ENCODE data around the gene HIVEP2. TPM values are rescaled to one million over a fixed set of nuclear protein-coding genes. Genes with fewer than 3 reads are reported as not detected.

The HIVEP2 gene
- total and polyA plus RNA-seq, 2 donors from 2014 or later, result 2.4 to 26.0 TPM

DNA sequence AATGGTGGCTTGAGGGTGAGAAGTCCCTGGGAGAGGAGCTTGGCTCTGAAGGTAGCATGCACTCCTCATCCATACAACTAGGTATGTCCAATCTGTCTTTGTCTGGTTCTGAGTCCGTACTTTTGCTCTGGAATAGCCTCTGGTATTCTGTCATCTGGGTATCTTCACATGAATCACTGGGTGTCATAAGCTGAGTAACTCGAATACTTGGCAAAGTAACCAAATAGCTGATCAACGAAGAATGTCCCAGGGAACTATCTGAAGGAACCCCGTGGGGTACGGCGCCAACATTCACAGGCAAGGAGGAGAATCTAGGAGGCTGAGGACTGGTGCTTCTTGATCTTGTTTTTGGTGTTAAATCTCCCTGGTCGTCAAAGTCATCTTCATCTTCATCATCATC lies 184.8 kb downstream of the HIVEP2 start:
- no peaks in the 10 kb centered on the region for H3K4me1 ChIP-seq (ENCODE audit: control insufficient read depth in 2 of 3, insufficient read depth in 2 of 3, low read depth in 1 of 3, low read length in 3 of 3)
- no peaks in the 10 kb centered on the region for H3K27me3 ChIP-seq (ENCODE audit: control insufficient read depth, insufficient read depth, low read length)
- no peaks in the 10 kb centered on the region for H3K9me3 ChIP-seq (ENCODE audit: control insufficient read depth in 2 of 3, insufficient read depth in 1 of 3, low read length in 3 of 3)
- no peak overlapping the region for H3K9ac ChIP-seq (ENCODE audit: low read length in 3 of 3)
- H3K4me3 ChIP-seq (ENCODE audit: low read length in 3 of 3), result no peak overlapping the region
- DNase-seq (no peak), FAIRE-seq (no peak)
- intact Hi-C loops (cut with DNase I), result no loop called here
- TF ChIP-seq, protein P1, sequence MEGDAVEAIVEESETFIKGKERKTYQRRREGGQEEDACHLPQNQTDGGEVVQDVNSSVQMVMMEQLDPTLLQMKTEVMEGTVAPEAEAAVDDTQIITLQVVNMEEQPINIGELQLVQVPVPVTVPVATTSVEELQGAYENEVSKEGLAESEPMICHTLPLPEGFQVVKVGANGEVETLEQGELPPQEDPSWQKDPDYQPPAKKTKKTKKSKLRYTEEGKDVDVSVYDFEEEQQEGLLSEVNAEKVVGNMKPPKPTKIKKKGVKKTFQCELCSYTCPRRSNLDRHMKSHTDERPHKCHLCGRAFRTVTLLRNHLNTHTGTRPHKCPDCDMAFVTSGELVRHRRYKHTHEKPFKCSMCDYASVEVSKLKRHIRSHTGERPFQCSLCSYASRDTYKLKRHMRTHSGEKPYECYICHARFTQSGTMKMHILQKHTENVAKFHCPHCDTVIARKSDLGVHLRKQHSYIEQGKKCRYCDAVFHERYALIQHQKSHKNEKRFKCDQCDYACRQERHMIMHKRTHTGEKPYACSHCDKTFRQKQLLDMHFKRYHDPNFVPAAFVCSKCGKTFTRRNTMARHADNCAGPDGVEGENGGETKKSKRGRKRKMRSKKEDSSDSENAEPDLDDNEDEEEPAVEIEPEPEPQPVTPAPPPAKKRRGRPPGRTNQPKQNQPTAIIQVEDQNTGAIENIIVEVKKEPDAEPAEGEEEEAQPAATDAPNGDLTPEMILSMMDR (IDR thresholded peaks at IDR 0.05; ENCODE audit: borderline replicate concordance, extremely low read depth, insufficient read depth), result no peak
- no peak overlapping the region for H3K27ac ChIP-seq (ENCODE audit: low read depth in 2 of 2, low read length in 2 of 2)
- H3K36me3 ChIP-seq (ENCODE audit: control insufficient read depth in 2 of 3, insufficient read depth in 3 of 3, low read length in 3 of 3), result peaks cover 0 to 16% (median 15%) of the 10 kb centered on the region in 3 donors

DNA sequence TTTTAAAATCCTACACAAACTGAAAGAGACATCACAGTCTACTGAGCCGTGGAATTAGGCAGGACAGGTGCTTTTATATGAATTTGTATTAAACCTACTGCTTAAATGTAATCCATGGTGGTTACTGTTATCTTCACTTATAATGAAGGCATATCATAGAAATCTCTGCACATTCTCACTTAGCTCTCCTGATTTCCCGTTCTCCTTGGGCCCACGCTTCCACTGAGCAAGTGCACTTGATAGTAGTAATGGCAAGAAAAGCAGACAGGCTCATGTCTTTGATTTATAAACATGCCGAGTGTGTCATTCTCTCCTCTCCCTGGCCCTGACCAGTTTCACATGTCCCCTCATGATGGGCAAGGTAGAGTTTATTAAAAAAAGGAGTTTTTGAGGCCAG lies 186.3 kb downstream of the HIVEP2 start:
- intact Hi-C loops (cut with DNase I), result no loop called here
- Histone ChIP-seq H3K27me3 (ENCODE audit: control insufficient read depth, insufficient read depth, low read length) (no peaks in the 10 kb centered on the region), H3K9me3 (ENCODE audit: control insufficient read depth in 2 of 3, insufficient read depth in 1 of 3, low read length in 3 of 3) (no peaks in the 10 kb centered on the region), H3K4me1 (ENCODE audit: control insufficient read depth in 2 of 3, insufficient read depth in 2 of 3, low read depth in 1 of 3, low read length in 3 of 3) (no peaks in the 10 kb centered on the region), H3K9ac (ENCODE audit: low read length in 3 of 3) (no peak overlapping the region), H3K4me3 (ENCODE audit: low read length in 3 of 3) (no peak overlapping the region), H3K27ac (ENCODE audit: low read depth in 2 of 2, low read length in 2 of 2) (no peak overlapping the region), H3K36me3 (ENCODE audit: control insufficient read depth in 2 of 3, insufficient read depth in 3 of 3, low read length in 3 of 3) (peaks cover 0 to 16% (median 15%) of the 10 kb centered on the region in 3 donors)
- DNase-seq (no peak), FAIRE-seq (no peak)
- TF ChIP-seq, protein P1 (IDR thresholded peaks at IDR 0.05; ENCODE audit: borderline replicate concordance, extremely low read depth, insufficient read depth), result no peak

DNA sequence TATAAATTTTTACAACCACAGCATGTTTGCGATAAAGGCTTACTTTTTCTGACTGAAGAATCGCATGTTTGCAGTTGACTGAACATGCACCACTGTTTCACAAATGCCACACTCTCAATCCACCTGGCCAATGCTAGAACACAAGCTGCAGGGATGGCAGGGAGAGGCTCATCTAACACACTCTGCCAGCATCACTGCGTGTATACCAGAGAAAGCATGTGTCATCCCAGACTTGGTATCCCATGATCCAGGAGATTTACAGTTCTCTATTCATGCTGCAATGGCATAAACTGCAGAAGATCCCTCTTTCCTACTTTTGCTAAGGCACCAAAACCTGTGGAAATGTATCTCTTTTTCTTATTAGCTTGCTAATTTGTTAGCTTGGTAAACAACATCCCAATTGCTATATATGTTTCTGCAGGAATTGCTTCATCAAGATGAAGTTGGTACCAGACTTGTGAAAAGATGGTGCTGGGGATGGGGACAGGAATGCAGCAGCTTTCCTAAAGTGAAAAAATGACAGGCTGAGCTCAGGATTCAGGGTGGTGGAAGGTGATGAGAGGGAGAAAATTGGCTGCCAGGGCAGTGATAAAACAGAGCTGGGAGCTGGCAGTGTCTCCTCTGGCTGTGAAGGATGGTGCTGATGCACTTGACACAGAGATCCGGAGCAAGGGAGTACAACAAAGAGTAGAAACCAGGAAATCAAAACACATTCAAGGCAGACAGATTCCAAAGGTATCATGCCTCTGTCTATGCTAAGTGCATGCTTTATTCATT lies 186.9 kb downstream of the HIVEP2 start:
- no peak overlapping the region for H3K4me3 ChIP-seq (ENCODE audit: low read length in 3 of 3)
- TF ChIP-seq, protein P1 (IDR thresholded peaks at IDR 0.05; ENCODE audit: borderline replicate concordance, extremely low read depth, insufficient read depth), result no peak
- no peaks in the 10 kb centered on the region for H3K27me3 ChIP-seq (ENCODE audit: control insufficient read depth, insufficient read depth, low read length)
- no peaks in the 10 kb centered on the region for H3K9me3 ChIP-seq (ENCODE audit: control insufficient read depth in 2 of 3, insufficient read depth in 1 of 3, low read length in 3 of 3)
- H3K27ac ChIP-seq (ENCODE audit: low read depth in 2 of 2, low read length in 2 of 2), result no peak overlapping the region
- no peak overlapping the region for H3K9ac ChIP-seq (ENCODE audit: low read length in 3 of 3)
- peaks cover 0 to 19% (median 15%) of the 10 kb centered on the region in 3 donors for H3K36me3 ChIP-seq (ENCODE audit: control insufficient read depth in 2 of 3, insufficient read depth in 3 of 3, low read length in 3 of 3)
- no peak for FAIRE-seq
- H3K4me1 ChIP-seq (ENCODE audit: control insufficient read depth in 2 of 3, insufficient read depth in 2 of 3, low read depth in 1 of 3, low read length in 3 of 3), result no peaks in the 10 kb centered on the region
- intact Hi-C loops (cut with DNase I), result no loop called here
- DNase-seq, result no peak
